HG03108 (cell line): ENCODE results near the gene EPS8L1.
"Not testable (repeated sequence)": the region's sequence is repeated elsewhere in the genome, so short reads cannot be mapped to it uniquely, and the experiment has no call there.

Experiments
- ATAC-seq: cut with Tn5 transposase; IDR thresholded peaks from one replicate; pipeline ENCODE4 v1.9.1; 2021; ENCODE audit warnings: moderate library complexity; ENCODE audit not compliant: unreplicated experiment

Gene EPS8L1

GRCh38 chr19:55092423-55093318, 17.0 kb downstream of the EPS8L1 start:
- no peak for ATAC-seq

DNA sequence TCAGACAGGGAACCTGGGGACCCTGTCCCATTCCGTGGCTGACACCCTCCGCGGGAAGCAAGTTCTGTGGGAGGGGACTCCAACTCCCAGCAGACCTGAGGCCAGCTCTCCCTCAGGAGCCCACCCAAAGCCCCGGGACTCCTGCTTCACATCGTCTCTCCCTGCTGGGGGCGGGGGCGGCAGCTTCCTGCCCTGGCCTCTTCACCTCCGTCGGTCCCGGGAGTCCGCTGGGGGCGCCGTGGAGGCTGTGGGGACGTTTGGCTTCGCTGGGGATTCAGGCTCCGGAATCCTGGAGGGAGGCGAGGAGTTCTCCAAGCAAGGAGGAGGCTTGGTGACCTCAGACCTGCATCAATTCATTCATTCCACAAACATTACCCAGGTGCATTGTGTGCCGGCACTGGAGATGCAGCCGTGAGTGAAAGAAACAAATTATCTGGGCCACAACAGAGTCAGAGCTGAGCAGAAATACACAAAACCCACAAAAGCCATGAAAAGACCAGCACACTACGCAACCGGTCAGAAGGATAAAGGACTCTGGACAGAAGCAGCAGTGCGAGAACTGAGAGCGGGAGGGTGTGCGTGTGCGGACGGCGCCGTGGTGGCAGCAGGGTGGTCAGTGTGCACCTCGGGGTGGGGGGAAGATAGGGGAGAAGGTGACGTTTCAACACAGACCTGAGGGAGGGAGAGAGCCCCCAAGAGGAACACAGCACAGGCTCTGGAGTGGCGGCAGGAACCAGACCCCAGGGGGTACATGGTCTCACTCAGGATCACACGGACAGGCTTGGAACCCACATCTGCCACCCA, 19.0 kb downstream of the EPS8L1 start:
- no peak for ATAC-seq

GRCh38 chr19:55095260-55096060, 19.8 kb downstream of the EPS8L1 start:
- no peak for ATAC-seq

- no peak for ATAC-seq
Measured at GRCh38 chr19:55096061-55096701, 20.5 kb downstream of the EPS8L1 start.

DNA sequence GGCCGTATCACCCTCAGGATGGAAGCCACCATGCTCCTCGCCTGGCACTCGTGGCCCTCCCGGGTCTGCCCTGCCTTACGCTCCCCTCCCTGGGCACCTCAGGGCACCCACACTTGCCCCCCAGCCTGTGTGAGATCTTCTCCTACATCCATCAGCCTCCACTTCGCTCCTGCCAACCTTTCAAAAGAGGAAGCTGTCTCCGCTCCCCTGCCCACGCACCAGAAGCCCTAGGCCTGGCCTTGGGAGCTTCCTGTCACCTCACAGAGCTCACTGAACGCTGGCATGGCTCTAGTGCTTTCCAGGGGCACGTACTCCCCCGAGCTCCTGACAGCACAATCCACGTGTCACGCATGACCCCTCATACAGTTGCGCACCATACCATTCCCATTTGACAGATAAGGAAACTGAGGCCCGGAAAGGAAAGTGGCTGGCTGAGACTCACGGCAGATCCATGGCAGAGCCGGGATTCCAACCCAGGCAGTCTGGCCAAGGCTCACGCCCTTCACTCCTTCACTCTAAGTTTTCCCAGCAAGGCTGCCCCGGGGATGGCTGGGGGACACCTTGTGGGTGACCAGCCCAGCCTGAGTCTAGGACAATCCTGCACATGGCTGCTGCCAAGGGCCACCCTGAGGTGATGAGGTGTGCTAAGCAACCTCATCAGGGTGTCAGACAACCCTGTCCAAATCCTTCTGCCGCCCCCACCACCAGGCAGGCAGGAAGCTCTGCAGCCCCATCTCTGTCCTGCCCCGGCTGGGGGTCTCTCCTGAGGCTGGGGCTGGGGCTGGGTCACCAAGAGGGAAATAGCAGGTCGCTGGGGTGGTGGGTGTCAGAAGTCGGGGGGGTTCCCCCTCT, 22.4 kb downstream of the EPS8L1 start:
- no peak for ATAC-seq

DNA sequence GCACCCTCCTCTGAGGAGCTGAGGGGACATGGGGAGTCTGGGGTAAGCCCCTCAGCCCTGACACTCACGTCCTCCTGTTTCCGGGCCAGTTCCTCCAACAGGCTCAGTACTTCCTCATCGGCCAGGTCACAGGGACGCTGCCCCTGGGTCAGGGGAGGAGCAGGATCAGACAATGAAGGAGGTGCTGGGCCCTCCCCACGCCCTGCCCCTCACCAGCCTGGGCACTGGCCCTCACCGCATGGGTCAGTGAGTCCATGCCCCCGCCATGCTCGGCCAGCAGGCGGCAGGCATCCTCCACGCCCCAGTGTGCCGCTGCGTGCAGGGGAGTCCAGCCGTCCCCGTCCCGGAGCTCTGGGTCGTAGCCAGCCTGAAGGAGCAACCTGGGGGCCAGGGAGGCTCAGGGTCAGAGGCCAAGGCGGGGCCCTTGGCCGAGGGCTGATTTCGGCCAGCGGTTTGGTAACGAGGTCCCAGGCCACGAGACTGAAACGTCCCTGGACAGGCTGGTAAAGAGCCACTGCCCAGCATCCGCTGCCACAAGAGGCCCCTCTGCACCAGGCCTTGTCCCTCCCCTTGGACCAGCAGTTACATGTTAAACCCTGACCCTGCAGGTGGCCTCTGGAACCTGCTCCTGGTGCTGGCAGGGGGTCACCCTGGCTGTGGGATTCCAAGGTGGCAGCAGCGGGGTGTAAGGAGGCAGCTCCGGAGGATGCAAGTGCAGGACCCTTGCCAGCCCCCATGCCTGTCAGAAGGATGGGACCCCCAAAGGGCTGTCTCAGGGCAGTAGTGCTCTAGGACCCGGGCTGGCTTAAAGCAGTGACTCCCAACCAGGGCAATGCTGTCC, 23.3 kb downstream of the EPS8L1 start:
- no peak for ATAC-seq

GRCh38 chr19:55099557-55100506, 24.2 kb downstream of the EPS8L1 start:
- ATAC-seq = no peak

- no peak for ATAC-seq
Measured at GRCh38 chr19:55101261-55101660, 25.6 kb downstream of the EPS8L1 start.

- ATAC-seq = no peak
Measured at GRCh38 chr19:55103190-55103589, 27.5 kb downstream of the EPS8L1 start.

DNA sequence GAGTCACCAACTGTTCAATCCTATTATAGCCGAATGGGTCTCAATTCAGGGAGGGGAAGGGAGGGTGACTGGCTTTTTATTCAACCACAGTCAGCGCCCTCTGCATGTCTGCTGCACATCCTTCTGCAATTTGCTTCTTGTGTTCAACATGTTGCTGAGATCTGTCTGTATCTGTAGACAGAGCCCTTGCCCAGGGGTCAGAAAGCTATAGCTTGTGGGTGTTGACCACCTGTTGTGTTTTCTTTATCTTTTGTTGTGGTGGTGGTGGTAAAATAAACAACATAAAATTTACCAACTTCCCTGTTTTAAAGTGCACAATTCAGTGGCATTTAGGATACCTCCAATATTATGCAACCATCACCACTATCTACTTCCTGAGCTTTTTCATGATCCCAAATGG, 29.6 kb downstream of the EPS8L1 start:
- ATAC-seq = no peak

GRCh38 chr19:55106591-55106990, 30.9 kb downstream of the EPS8L1 start:
- no peak for ATAC-seq

DNA sequence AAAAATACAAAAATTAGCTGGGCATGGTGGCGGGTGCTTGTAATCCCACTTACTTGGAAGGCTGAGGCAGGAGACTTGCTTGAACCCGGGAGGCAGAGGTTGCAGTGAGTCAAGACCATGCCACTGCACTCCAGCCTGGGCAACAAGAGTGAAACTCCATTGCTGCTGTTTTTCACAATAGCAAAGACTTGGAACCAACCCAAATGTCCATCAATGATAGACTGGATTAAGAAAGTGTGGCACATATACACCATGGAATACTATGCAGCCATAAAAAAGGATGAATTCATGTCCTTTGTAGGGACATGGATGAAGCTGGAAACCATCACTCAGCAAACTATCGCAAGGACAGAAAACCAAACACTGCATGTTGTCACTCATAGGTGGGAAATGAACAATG, 31.6 kb downstream of the EPS8L1 start:
- ATAC-seq = not testable (repeated sequence)

DNA sequence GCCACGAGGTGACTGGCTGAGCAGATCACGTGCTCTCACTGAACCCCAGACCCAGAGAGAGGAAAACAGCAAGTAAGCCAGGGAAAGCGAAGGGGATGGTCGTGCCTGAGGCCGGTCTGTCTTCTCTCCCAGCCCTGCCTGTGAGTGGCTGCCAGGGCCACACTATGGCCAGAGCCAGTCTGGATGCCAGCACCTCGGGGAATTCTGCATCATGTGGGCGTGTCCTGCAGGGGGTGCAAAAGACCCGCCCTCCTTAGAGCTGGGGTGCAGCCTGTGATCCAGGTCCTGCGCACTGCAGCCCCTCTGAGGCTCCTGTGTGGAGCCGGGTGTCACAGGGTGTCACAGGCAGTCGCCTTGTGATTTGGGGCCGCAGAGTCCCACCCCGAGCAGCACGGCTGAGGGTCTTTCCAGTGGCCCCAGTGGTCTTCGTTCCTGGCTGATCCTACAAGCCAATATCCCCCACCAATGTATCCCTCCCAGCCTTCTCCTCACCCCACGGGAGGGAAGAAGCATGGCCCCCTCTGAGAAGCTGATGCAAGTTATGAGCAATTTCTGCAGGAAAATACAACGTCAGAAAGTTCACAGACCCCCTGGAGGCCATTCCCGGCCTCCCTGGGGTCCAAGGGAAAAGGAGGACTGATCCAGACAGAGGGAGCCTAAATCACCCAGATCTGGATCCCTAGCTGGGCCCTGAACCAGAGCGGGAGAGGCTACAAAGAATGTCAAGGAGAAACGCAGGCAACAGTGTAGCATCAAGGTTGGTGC, 34.0 kb downstream of the EPS8L1 start:
- no peak for ATAC-seq

DNA sequence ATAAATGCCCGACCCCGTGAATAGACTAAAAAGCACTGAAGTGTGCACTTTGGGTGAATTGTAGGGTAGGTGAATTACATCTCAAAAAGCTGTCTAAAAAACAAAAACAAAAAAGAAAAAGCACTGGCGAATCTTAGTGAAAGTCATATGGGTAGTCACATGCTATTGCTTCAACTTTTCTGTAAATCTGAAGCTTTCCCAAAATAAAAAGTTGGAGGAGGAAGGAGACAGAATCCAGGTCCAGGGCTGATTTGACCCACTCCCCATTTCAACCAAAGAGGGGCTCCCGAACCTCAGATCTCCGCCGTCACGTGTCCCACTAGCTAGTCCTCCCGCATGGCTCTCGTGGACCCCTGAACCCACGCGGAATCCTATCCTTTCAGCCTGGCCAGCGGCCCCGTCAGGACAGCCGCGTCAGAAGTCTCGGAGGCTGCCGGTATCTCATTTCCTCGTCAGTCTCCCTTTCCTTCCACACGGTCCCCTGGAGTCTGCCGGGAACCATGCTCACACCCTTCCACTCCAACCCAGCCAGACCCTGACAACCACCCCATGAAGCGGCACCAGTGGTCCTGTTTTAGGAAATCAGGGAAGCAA, 35.7 kb downstream of the EPS8L1 start:
- no peak for ATAC-seq

- ATAC-seq = no peak
Measured at GRCh38 chr19:55112246-55112776, 36.6 kb downstream of the EPS8L1 start.

DNA sequence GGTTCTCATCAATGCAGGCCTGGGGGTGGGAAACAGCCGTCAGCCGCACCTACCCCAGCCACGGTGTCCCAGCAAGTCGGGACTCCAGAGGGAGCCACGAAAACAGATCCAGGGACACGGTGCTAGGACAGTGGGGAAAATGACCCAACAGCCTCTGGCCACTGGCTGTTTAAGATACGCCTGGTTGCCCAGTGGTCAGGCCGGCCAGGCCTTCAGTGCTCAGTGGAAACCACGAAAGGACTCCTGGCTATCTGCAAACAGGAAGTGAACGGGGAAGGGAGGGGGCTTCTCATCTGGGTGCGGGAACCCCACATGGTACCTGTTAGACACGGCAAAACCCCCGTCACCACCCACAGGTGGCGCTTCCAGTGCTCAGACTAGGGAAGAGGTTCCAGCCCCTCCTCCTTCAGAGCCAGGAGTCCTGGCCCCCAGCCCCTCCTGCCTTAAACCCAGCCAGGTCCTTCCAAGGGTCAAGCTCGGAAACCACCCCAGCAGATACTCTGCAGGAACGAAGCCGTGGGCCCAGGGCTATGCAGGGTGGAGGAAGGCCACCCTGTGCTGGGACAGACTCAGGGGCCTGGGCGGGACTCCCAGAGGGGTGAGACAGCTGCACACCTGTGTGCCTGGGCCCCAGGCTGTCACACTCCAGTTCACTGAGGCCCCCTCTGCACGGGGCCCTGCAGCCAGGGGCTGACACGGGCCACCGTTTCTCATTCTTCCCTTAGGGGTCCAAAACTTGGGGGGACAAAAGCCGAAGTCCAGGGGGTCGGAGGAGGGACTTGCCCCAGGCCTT, 37.3 kb downstream of the EPS8L1 start:
- no peak for ATAC-seq
